Panc1 (cell line): ENCODE measurements around the gene POLR3A. TPM values are rescaled to one million over a fixed set of nuclear protein-coding genes. Genes with fewer than 3 reads are reported as not detected.

Experiments
- ATAC-seq: fragments of 200-7000 bp; cut with Tn5 transposase; 2 replicates; pipeline ENCODE4 v1.9.1; 2020; ENCODE audit warnings: mild to moderate bottlenecking, moderate library complexity
- BruUV-seq: library from RNA; stranded (reverse); fragments of 400-500 nt; replicated peaks from 2 replicates; lab custom pipeline; 2021; lab: Mats Ljungman, UMichigan
- CTCF ChIA-PET: fragments of 300-600 bp; sonication (Branson Sonifier 250); formaldehyde crosslinking; loops from one replicate; lab custom pipeline; 2022; ENCODE audit warnings: antibody characterized with exemption; lab: Charles Lee
- POLR2A ChIA-PET: fragments of 300-600 bp; sonication (Branson Sonifier 250); formaldehyde crosslinking; loops from one replicate; lab custom pipeline; 2022; ENCODE audit warnings: antibody characterized with exemption; lab: Charles Lee
- DNase-seq: peaks from one replicate; pipeline ENCODE4 v3.0.0-alpha.2; 2010; ENCODE audit warnings: low read depth, low spot score
- H3K27ac ChIP-seq: 2 replicates; pipeline ENCODE4 v1.5.1; 2011; ENCODE audit warnings: mild to moderate bottlenecking, low read length, inconsistent platforms
- H3K27me3 ChIP-seq: fragments of 200-500 bp; sonication (Bioruptor generic); 2 replicates; pipeline ENCODE4 v1.6.0; 2014; ENCODE audit warnings: low read length, inconsistent platforms; ENCODE audit not compliant: control insufficient read depth, insufficient read depth
- H3K36me3 ChIP-seq: fragments of 200-500 bp; sonication (Bioruptor generic); 2 replicates; pipeline ENCODE4 v1.5.1; 2014; ENCODE audit warnings: inconsistent platforms, mild to moderate bottlenecking, low read length, moderate library complexity; ENCODE audit not compliant: control insufficient read depth, insufficient read depth
- H3K4me1 ChIP-seq: 2 replicates; pipeline ENCODE4 v1.5.1; 2011; ENCODE audit warnings: inconsistent platforms, mild to moderate bottlenecking, low read length, moderate library complexity; ENCODE audit not compliant: control insufficient read depth, insufficient read depth
- H3K4me3 ChIP-seq, 2 experiments: 2 replicates each; pipeline ENCODE4 v1.5.1; 2011 to 2012; ENCODE audit warnings: low read depth in 2 of 2, low read length in 2 of 2, mild to moderate bottlenecking in 2 of 2, inconsistent platforms in 1 of 2, moderate library complexity in 1 of 2
- H3K9me3 ChIP-seq: fragments of 200-500 bp; sonication (Bioruptor generic); 2 replicates; pipeline ENCODE4 v1.5.1; 2014; ENCODE audit warnings: low read depth, mild to moderate bottlenecking, inconsistent platforms, low read length, moderate library complexity; ENCODE audit not compliant: control insufficient read depth, insufficient read depth
- POLR2AphosphoS5 ChIP-seq: IDR thresholded peaks from 2 replicates; pipeline ENCODE4 v1.6.1; 2012; ENCODE audit warnings: mild to moderate bottlenecking, low read depth, low read length, moderate library complexity
- SIN3A ChIP-seq: IDR thresholded peaks from 2 replicates; pipeline ENCODE4 v1.6.1; 2012; ENCODE audit warnings: low read depth, mild to moderate bottlenecking, low read length, moderate library complexity, borderline replicate concordance; ENCODE audit not compliant: insufficient read depth
- TCF7L2 ChIP-seq: IDR thresholded peaks from 2 replicates; pipeline ENCODE4 v1.6.1; 2011; ENCODE audit warnings: mild to moderate bottlenecking, low read depth, low read length, inconsistent platforms
- in situ Hi-C: cut with HindIII; loops from 2 replicates; pipeline ENCODE4 v1.10.0; 2016; ENCODE audit warnings: low sequenced_read_pairs, low pct_unique_long_range_greater_than_20kb
- intact Hi-C: fragments of 100-400 bp; cut with micrococcal nuclease; formaldehyde crosslinking; loops from one replicate; pipeline ENCODE4 v1.10.0; 2022; ENCODE audit not compliant: unreplicated experiment
- total RNA-seq: library from RNA; stranded (reverse); gene quantifications from one replicate; pipeline ENCODE4 v1.2.1, GENCODE V29; 2021; ENCODE audit not compliant: unreplicated experiment
- TF ChIP-seq, protein P1 (sequence below): fragments of 450-650 bp; IDR thresholded peaks from 2 replicates; pipeline ENCODE4 v1.5.1; 2017; ENCODE audit warnings: mild to moderate bottlenecking
- TF ChIP-seq, protein P2 (sequence below), 2 experiments: IDR thresholded peaks; 2 replicates each; pipeline ENCODE4 v1.6.1; 2011 to 2012; ENCODE audit warnings: low read depth in 2 of 2, control low read depth in 1 of 2, low read length in 1 of 2, mild to moderate bottlenecking in 1 of 2, moderate library complexity in 1 of 2; ENCODE audit not compliant: insufficient read depth in 1 of 2

POLR3A gene
- total RNA-seq, 1 experiment from 2014 or later: 26.3 TPM

DNA sequence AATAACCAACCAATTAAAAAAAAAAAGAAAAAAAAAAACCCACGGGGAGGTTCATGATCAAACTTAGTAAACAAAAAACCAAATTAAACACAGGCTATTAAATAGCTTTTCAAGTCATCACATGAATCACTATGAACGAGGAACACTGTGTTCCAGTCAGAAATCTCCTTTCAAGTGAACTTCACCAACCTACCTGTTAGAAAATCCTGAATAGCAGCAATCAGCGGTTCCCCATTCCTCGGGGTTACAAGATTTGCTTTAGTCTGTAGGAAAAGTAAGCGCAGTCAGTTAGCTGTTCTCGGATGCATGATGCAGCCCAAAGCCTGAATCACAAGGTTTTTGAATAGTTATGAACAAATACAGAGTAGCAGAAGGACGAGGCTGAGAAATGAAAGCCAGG is 19.0 kb downstream of the POLR3A start:
- intact Hi-C loops (loop anchor here (5.0 kb wide), 1 partner anchor 163 kb away; no protein-coding TSS in a partner anchor), in situ Hi-C loops (no loop called here)
- no peak overlapping the region for H3K27ac ChIP-seq
- no peak overlapping the region for H3K4me3 ChIP-seq
- DNase-seq (no peak), ATAC-seq (no peak)
- BruUV-seq: no TSS peak
- no peaks in the 10 kb centered on the region for H3K9me3 ChIP-seq
- POLR2A ChIA-PET: interaction anchor here (0.6 kb wide), 2 partner anchors 99 to 470 kb away, joined by 3 to 7 read pairs; no protein-coding TSS in a partner anchor
- no peaks in the 10 kb centered on the region for H3K27me3 ChIP-seq
- no peaks in the 10 kb centered on the region for H3K4me1 ChIP-seq
- peaks cover 56% of the 10 kb centered on the region for H3K36me3 ChIP-seq
- CTCF ChIA-PET: no interaction called here
- TF ChIP-seq, protein P1, sequence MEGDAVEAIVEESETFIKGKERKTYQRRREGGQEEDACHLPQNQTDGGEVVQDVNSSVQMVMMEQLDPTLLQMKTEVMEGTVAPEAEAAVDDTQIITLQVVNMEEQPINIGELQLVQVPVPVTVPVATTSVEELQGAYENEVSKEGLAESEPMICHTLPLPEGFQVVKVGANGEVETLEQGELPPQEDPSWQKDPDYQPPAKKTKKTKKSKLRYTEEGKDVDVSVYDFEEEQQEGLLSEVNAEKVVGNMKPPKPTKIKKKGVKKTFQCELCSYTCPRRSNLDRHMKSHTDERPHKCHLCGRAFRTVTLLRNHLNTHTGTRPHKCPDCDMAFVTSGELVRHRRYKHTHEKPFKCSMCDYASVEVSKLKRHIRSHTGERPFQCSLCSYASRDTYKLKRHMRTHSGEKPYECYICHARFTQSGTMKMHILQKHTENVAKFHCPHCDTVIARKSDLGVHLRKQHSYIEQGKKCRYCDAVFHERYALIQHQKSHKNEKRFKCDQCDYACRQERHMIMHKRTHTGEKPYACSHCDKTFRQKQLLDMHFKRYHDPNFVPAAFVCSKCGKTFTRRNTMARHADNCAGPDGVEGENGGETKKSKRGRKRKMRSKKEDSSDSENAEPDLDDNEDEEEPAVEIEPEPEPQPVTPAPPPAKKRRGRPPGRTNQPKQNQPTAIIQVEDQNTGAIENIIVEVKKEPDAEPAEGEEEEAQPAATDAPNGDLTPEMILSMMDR: no peak
- TF ChIP-seq, protein P2, sequence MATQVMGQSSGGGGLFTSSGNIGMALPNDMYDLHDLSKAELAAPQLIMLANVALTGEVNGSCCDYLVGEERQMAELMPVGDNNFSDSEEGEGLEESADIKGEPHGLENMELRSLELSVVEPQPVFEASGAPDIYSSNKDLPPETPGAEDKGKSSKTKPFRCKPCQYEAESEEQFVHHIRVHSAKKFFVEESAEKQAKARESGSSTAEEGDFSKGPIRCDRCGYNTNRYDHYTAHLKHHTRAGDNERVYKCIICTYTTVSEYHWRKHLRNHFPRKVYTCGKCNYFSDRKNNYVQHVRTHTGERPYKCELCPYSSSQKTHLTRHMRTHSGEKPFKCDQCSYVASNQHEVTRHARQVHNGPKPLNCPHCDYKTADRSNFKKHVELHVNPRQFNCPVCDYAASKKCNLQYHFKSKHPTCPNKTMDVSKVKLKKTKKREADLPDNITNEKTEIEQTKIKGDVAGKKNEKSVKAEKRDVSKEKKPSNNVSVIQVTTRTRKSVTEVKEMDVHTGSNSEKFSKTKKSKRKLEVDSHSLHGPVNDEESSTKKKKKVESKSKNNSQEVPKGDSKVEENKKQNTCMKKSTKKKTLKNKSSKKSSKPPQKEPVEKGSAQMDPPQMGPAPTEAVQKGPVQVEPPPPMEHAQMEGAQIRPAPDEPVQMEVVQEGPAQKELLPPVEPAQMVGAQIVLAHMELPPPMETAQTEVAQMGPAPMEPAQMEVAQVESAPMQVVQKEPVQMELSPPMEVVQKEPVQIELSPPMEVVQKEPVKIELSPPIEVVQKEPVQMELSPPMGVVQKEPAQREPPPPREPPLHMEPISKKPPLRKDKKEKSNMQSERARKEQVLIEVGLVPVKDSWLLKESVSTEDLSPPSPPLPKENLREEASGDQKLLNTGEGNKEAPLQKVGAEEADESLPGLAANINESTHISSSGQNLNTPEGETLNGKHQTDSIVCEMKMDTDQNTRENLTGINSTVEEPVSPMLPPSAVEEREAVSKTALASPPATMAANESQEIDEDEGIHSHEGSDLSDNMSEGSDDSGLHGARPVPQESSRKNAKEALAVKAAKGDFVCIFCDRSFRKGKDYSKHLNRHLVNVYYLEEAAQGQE (IDR thresholded peaks at IDR 0.05; ENCODE audit: insufficient read depth in 1 of 2, low read depth in 2 of 2, low read length in 1 of 2): no peak
- TF ChIP-seq POLR2AphosphoS5 (no peak), SIN3A (no peak)

DNA sequence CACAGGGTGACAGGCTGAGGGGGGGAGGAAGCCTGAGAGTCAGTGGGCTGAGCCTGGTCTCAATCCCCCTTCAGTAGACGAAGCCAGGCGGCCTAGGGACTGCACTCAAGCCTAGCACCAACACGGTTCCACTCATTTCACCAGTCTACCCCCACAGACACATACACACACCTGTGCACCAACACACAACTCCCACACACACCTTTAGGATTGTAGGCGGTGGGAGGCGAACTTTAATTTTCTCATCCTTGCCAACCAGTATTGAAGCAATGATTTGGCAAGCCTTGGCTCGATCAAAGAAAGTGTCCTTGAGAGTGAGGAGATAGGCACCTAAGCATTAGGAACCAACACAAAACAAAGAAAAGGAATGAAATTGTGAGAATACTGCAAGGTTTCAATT is 19.7 kb downstream of the POLR3A start:
- ATAC-seq (no peak), DNase-seq (no peak)
- ChIA-PET POLR2A (interaction anchor here (0.6 kb wide), 2 partner anchors 100 to 470 kb away, joined by 3 to 7 read pairs; no protein-coding TSS in a partner anchor), CTCF (no interaction called here)
- peaks cover 56% of the 10 kb centered on the region for H3K36me3 ChIP-seq
- H3K9me3 ChIP-seq: no peaks in the 10 kb centered on the region
- no peak overlapping the region for H3K27ac ChIP-seq
- intact Hi-C loops (loop anchor here (5.0 kb wide), 1 partner anchor 162 kb away; no protein-coding TSS in a partner anchor), in situ Hi-C loops (no loop called here)
- TF ChIP-seq POLR2AphosphoS5: no peak
- TF ChIP-seq, protein P2 (IDR thresholded peaks at IDR 0.05; ENCODE audit: insufficient read depth in 1 of 2, low read depth in 2 of 2, low read length in 1 of 2): no peak
- no peak for TF ChIP-seq TCF7L2
- TF ChIP-seq, protein P1: no peak
- TF ChIP-seq SIN3A: no peak
- no peaks in the 10 kb centered on the region for H3K27me3 ChIP-seq
- no peaks in the 10 kb centered on the region for H3K4me1 ChIP-seq
- TSS peak; percentile 32 for BruUV-seq
- no peak overlapping the region for H3K4me3 ChIP-seq
